Measurements from ENCODE around the gene ACOT11. TPM values are rescaled to one million over a fixed set of nuclear protein-coding genes. Genes with fewer than 3 reads are reported as not detected.
"Not testable (repeated sequence)": the region's sequence is repeated elsewhere in the genome, so short reads cannot be mapped to it uniquely, and the experiment has no call there.

ACOT11 gene
- total RNA-seq, 1 donor from 2014 or later = 0.35 TPM

- Mint-ChIP-seq H3K36me3 (ENCODE audit: unreplicated experiment) (no peaks in the 10 kb centered on the region), H3K4me1 (ENCODE audit: unreplicated experiment) (peaks cover 9% of the 10 kb centered on the region), H3K9me3 (ENCODE audit: unreplicated experiment) (no peaks in the 10 kb centered on the region), H3K4me3 (ENCODE audit: unreplicated experiment) (no peak overlapping the region), H3K27ac (ENCODE audit: unreplicated experiment) (no peak overlapping the region), H3K27me3 (ENCODE audit: unreplicated experiment) (peaks cover 39% of the 10 kb centered on the region)
- no peak for DNase-seq (ENCODE audit: extremely low spot score, unreplicated experiment)
- TF ChIP-seq, protein P1, sequence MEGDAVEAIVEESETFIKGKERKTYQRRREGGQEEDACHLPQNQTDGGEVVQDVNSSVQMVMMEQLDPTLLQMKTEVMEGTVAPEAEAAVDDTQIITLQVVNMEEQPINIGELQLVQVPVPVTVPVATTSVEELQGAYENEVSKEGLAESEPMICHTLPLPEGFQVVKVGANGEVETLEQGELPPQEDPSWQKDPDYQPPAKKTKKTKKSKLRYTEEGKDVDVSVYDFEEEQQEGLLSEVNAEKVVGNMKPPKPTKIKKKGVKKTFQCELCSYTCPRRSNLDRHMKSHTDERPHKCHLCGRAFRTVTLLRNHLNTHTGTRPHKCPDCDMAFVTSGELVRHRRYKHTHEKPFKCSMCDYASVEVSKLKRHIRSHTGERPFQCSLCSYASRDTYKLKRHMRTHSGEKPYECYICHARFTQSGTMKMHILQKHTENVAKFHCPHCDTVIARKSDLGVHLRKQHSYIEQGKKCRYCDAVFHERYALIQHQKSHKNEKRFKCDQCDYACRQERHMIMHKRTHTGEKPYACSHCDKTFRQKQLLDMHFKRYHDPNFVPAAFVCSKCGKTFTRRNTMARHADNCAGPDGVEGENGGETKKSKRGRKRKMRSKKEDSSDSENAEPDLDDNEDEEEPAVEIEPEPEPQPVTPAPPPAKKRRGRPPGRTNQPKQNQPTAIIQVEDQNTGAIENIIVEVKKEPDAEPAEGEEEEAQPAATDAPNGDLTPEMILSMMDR (IDR thresholded peaks at IDR 0.05) = no peak
These were observed 46.2 kb upstream of the ACOT11 start for GRCh38 chr1:54501849-54502248.

- TF ChIP-seq, protein P1 (IDR thresholded peaks at IDR 0.05) = no peak
- H3K4me3 Mint-ChIP-seq (ENCODE audit: unreplicated experiment) = no peak overlapping the region
- peaks cover 35% of the 10 kb centered on the region for H3K27me3 Mint-ChIP-seq (ENCODE audit: unreplicated experiment)
- no peaks in the 10 kb centered on the region for H3K9me3 Mint-ChIP-seq (ENCODE audit: unreplicated experiment)
- peaks cover 9% of the 10 kb centered on the region for H3K4me1 Mint-ChIP-seq (ENCODE audit: unreplicated experiment)
- no peaks in the 10 kb centered on the region for H3K36me3 Mint-ChIP-seq (ENCODE audit: unreplicated experiment)
- no peak for DNase-seq (ENCODE audit: extremely low spot score, unreplicated experiment)
- no peak overlapping the region for H3K27ac Mint-ChIP-seq (ENCODE audit: unreplicated experiment)
These were observed 45.7 kb upstream of the ACOT11 start for GRCh38 chr1:54502342-54502741.

GRCh38 chr1:54506594-54506993 lies 41.4 kb upstream of the ACOT11 start:
- H3K4me3 Mint-ChIP-seq (ENCODE audit: unreplicated experiment) = no peak overlapping the region
- TF ChIP-seq, protein P1 (IDR thresholded peaks at IDR 0.05) = no peak
- no peaks in the 10 kb centered on the region for H3K9me3 Mint-ChIP-seq (ENCODE audit: unreplicated experiment)
- H3K36me3 Mint-ChIP-seq (ENCODE audit: unreplicated experiment) = no peaks in the 10 kb centered on the region
- peaks cover 21% of the 10 kb centered on the region for H3K27me3 Mint-ChIP-seq (ENCODE audit: unreplicated experiment)
- no peak for DNase-seq (ENCODE audit: extremely low spot score, unreplicated experiment)
- no peak overlapping the region for H3K27ac Mint-ChIP-seq (ENCODE audit: unreplicated experiment)
- no peaks in the 10 kb centered on the region for H3K4me1 Mint-ChIP-seq (ENCODE audit: unreplicated experiment)

- DNase-seq (ENCODE audit: extremely low spot score, unreplicated experiment) = no peak
- Mint-ChIP-seq H3K36me3 (ENCODE audit: unreplicated experiment) (no peaks in the 10 kb centered on the region), H3K9me3 (ENCODE audit: unreplicated experiment) (no peaks in the 10 kb centered on the region), H3K27ac (ENCODE audit: unreplicated experiment) (no peak overlapping the region), H3K27me3 (ENCODE audit: unreplicated experiment) (peaks cover 15% of the 10 kb centered on the region), H3K4me3 (ENCODE audit: unreplicated experiment) (no peak overlapping the region), H3K4me1 (ENCODE audit: unreplicated experiment) (no peaks in the 10 kb centered on the region)
- TF ChIP-seq, protein P1 (IDR thresholded peaks at IDR 0.05) = no peak
These were observed 40.8 kb upstream of the ACOT11 start for GRCh38 chr1:54507033-54507870.

DNA sequence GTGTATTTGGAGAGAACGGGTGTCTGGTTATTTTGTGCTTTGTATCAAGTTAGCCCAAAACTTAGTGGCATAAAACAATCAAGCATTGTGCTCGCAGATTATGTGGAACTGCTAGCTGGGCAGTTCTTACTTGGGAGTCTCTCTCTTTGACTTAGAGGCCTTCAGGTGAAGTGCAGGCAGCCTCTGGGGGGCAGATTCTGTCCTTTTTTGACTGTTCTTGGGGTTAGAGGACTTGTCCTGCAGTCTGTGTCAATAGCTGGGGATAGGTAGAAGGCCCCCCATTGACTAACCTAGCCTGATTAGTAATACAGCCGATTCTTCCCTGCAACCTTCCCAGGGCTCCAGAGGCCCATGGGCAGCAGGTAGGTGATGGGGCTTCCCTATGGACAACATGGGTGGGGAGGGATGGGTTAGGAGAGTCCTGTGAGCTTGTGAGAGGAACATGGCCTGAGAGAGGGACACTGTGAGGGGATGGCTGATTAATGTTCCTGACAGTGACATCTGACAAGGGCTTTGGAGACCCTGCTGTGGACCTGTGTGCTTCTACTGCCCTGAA lies 37.2 kb upstream of the ACOT11 start:
- no peak for DNase-seq (ENCODE audit: extremely low spot score, unreplicated experiment)

GRCh38 chr1:54513921-54514580 lies 34.0 kb upstream of the ACOT11 start:
- not testable (repeated sequence) for H3K4me3 Mint-ChIP-seq (ENCODE audit: unreplicated experiment); H3K4me1 Mint-ChIP-seq (ENCODE audit: unreplicated experiment); H3K27ac Mint-ChIP-seq (ENCODE audit: unreplicated experiment); H3K27me3 Mint-ChIP-seq (ENCODE audit: unreplicated experiment); H3K9me3 Mint-ChIP-seq (ENCODE audit: unreplicated experiment); DNase-seq (ENCODE audit: extremely low spot score, unreplicated experiment); H3K36me3 Mint-ChIP-seq (ENCODE audit: unreplicated experiment)

More for the DNA sequence above, 37.2 kb upstream of the ACOT11 start:
- Mint-ChIP-seq H3K36me3 (ENCODE audit: unreplicated experiment) (no peaks in the 10 kb centered on the region), H3K4me1 (ENCODE audit: unreplicated experiment) (no peaks in the 10 kb centered on the region), H3K27me3 (ENCODE audit: unreplicated experiment) (peaks cover 5% of the 10 kb centered on the region), H3K9me3 (ENCODE audit: unreplicated experiment) (no peaks in the 10 kb centered on the region), H3K4me3 (ENCODE audit: unreplicated experiment) (no peak overlapping the region), H3K27ac (ENCODE audit: unreplicated experiment) (no peak overlapping the region)
- TF ChIP-seq, protein P1 (IDR thresholded peaks at IDR 0.05) = no peak

All from osteocyte (in vitro differentiated cells).